GM18502 (cell line): ENCODE data around the gene ZNF511.
"Not testable (repeated sequence)": the region's sequence is repeated elsewhere in the genome, so short reads cannot be mapped to it uniquely, and the experiment has no call there.

Experiments
- ATAC-seq: cut with Tn5 transposase; IDR thresholded peaks from one replicate; pipeline ENCODE4 v1.9.1; 2021; ENCODE audit warnings: mild to moderate bottlenecking; ENCODE audit not compliant: unreplicated experiment, poor library complexity

ZNF511 gene, protein sequence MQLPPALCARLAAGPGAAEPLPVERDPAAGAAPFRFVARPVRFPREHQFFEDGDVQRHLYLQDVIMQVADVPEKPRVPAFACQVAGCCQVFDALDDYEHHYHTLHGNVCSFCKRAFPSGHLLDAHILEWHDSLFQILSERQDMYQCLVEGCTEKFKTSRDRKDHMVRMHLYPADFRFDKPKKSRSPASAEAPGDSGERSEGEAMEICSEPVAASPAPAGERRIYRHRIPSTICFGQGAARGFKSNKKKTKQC

GRCh38 chr10:133308421-133309099 is at the start of gene ZNF511, which contains the start of gene TUBGCP2:
TSS of gene ZNF511 (plus strand) at chr10:133308914. CDS start at chr10:133308944, 30 bp downstream.
TSS of gene TUBGCP2 (minus strand) at chr10:133308872. CDS start at chr10:133302941, 5,931 bp downstream.
- ATAC-seq = peak; percentile 80

- ATAC-seq = no peak
Measured at GRCh38 chr10:133259602-133259989, 49.1 kb upstream of the ZNF511 start.

DNA sequence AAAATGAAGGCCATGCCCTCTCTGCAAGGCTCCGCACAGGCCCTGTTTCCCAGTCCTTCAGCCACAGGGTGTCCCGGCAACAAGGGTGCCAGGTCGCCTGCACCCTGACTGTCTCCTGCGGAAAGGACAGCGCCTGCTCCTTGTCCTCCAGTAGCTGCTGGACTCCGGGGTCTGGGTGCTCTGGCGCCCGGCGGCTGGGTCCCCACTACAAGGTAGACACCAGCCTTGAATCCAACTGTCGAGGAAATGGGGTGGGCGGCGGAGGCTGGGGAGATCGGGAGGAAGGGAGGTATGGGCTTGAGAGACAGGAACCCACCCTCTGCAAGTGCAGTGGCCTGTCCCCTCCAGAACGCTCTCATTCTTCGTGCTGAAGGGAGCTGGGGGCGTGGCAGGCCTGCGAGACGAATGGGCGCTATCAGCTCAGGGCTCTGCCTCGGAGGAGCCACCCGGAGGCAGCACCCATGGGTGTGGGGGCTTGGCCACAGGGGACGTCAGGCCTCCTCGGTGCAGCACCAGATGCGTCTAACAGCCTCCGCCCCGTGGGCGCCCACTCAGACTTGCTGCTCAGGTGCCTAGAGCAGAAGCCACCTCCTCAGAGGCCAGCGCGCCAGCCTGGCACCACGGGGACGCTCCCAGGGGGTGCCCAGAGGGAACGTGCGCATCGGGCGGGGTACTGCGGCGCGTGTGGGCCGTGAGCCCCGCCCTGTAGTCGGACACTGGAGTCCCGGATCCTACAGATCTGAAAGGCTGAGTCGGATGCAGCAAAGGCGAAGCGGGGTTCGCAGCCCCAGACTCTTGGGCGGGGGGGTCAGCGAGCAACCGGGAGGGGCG is 47.6 kb upstream of the ZNF511 start:
- peak; percentile 59 for ATAC-seq

- ATAC-seq = peak; percentile 53
Measured at GRCh38 chr10:133261726-133262325, 46.9 kb upstream of the ZNF511 start.

DNA sequence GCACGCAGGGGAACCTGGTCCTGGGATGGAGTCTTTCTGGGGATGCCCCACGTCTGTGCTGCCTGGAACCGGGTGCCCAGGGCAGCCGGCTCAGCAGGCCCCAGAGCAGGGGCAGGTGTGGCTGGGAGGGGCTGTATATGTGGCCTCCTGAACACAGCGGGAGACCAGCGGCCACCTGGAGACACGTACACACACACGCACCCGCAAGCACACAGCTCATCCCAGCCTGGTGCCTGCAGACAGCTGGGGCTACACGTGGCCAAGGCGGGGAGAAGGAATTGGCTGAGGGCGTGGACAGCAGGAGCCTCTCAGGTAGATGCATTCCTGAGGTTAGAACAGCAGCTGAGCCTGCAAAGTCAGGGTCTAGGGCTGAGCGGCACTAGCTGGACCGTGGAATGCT is 46.0 kb upstream of the ZNF511 start:
- ATAC-seq = no peak

- no peak for ATAC-seq
Measured at GRCh38 chr10:133263674-133264073, 45.0 kb upstream of the ZNF511 start.

- ATAC-seq = no peak
Measured at GRCh38 chr10:133264461-133264860, 44.3 kb upstream of the ZNF511 start.

- not testable (repeated sequence) for ATAC-seq
Measured at GRCh38 chr10:133265052-133265451, 43.7 kb upstream of the ZNF511 start.

GRCh38 chr10:133266056-133266795 is 42.5 kb upstream of the ZNF511 start:
- no peak for ATAC-seq

- no peak for ATAC-seq
Measured at GRCh38 chr10:133267293-133267692, 41.4 kb upstream of the ZNF511 start.

DNA sequence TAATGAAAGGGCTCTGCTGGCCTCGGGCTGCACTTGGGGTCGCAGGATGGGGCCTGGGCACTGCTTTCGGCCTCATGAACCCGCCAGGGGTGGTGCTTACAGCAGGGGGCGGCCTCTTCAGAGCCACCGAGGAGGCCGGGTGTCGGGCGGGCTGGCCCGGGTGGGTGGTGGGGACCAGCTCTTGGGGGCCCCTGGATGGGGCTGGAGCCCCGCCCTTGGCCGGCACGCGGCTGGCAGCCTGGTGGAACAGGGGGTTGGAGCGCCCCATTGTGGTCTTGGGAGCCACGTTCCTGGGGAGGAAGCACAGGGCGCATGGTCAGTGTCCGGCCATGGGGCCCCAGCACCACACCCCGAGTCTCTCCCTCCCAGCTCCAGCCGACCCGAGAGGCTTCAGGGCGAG is 40.9 kb upstream of the ZNF511 start:
- no peak for ATAC-seq

DNA sequence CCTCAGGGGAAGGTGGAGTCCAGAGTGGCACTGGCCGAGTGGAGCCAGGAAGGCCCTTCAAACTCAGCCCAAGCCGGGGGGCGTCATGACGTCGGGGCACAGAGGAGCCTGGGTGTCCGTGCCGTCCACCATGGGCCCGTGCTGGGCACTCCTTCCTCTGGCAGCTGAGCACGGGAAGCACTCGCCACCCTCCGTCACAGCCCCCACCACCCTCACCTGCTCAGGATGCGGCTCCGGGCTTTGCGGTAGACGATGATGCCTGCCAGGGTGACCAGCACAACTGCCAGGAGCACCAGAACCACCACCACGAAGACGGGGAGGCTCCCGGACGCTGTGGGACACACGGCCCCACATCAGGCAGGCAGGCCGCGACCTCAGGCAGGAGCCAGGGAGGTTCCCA is 40.2 kb upstream of the ZNF511 start:
- ATAC-seq = no peak

DNA sequence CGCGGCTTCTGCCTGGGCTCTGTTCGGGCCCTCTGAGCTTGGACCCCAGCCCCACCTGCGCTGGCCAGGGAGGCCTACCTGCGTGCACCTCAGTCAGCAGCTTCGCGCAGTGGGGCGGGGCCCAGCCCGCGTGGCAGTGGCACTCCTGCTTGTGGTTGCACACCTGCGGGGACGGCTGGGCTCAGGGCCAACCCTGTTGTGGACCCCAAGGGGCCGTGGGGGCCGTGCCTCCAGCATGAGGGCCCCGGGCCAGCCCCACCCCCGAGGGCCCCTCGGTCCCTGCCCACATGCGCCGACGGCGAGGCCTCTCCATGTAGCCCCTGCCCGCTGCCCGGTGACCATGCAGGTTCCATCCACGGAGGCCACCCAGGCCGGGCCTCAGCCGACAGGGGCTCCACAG is 39.3 kb upstream of the ZNF511 start:
- no peak for ATAC-seq

DNA sequence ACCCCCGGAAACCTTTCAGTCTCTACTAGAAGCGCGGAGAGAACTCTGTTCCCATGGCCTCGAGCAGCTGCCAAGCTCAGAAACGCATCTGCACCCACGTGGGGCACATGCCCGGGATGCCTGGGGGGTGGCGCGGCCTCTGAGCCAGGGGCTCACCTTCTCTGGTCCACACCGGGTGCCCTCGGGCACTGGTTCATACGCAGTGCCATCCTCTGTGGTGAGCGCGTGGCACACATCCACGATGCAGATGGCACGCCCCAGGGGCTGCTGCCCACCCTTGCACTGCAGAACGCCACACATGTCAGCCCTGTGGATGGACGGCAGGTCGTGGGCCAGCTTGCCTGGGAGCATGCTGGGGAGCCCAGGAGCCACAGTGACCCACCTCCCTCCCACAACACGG is 38.5 kb upstream of the ZNF511 start:
- ATAC-seq = no peak

DNA sequence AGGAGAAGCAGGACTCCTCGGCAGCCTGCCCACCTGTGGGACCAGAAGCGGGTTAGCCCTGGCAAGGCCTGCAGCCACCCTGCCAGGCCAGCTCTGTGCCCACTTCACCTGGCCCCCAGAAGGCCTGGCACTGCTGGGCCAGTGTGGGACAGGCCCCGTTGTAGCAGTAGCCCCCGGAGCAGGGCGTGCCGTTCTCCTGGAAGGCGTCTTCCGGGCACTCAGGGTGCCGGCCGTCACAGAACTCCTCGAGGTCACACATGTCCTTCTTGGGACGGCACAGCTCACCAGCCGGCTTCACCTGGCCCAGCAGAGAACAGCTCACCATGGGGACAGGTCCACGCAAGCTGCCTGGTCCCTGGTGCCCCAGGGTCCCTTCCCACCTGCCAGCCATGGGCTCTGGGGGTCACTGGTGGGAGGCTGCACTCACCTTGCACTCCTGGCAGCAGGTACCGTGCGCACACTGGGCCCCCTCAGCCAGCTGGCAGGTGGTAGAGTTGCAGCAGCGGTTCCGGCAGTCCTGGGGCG is 37.9 kb upstream of the ZNF511 start:
- no peak for ATAC-seq

GRCh38 chr10:133271521-133272300 is 37.0 kb upstream of the ZNF511 start:
- ATAC-seq = no peak

DNA sequence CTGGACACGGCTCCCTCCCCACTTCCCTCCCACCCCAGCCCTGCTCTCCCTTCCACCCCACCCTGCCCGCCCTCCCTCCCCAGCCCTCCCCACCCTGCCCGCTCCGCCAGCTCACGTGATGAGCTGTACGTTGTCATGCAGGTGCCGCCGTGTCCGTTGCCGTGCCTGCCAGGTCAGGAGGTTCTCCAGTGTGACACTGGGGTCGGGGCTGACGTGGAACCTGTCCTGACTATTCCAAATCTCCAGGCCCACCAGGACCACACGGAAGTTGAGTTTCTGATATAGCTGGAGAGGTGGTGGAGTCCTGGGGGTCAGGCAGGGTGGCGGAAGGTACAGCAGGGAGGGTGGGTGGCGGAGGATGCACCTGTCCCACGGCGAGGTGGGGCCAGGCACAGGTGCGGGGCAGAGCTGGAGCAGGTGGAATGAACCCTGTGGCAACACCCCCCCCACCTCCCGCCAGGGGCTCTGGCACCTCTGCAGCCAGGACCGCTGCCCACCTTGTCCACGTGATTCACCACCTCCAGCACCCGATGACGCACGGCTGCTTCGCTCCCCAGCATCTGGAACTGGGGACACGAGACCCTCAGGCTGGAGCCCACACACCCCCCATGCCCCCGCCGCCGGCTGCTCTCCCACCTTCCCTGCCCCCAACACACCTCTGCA is 36.3 kb upstream of the ZNF511 start:
- ATAC-seq = no peak

DNA sequence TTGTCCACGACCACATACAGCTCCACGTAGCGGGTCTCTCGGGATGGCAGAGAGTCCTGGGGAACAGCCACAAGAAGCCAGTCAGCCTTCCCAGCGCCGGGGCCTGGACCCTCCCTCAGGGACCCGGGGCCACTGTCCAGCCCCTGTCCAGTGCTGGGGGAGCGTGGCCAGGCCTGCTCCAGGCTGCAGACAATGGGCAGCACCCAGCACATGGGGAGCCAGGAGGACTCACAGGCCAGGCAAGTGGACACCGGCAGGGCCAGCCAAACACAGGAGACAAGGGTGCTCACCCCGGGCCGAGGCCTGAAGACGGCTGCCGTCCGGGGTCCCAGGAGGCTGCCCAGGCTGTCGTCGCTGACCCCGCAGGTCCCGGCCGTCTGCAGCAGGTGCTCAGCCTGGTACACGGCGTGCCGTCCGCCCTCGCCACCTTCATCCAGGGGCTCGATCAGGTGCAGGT is 35.7 kb upstream of the ZNF511 start:
- no peak for ATAC-seq
